ENCODE data around the gene TST. TPM values are rescaled to one million over a fixed set of nuclear protein-coding genes. Genes with fewer than 3 reads are reported as not detected.

The TST gene
- total and polyA plus RNA-seq, 9 of the 15 experiments (the other 6 are each of a cell fraction or from before 2014, with no cell fraction given), result 1.4 to 26.9 (median 12.4) TPM

GRCh38 chr22:36977401-36977861, 41.8 kb downstream of the TST start (continued):
- TF ChIP-seq ZBTB11 (CRISPR knock-in tag; IDR thresholded peaks at IDR 0.05) (no peak), MGA (IDR thresholded peaks at IDR 0.05) (0 out of 2 replicates have a peak, but pooled peaks have one; percentile 10), ATF2 (CRISPR knock-in tag; IDR thresholded peaks at IDR 0.05) (no peak), ZBTB17 (CRISPR knock-in tag; IDR thresholded peaks at IDR 0.05) (peak; percentile 77; the same call in 1 of the 2 replicates), TEAD2 (tag; IDR thresholded peaks at IDR 0.05) (no peak), PBX2 (CRISPR knock-in tag; IDR thresholded peaks at IDR 0.05; ENCODE audit: low read depth) (no peak), PBX2 (tag; conservative IDR thresholded peaks at IDR 0.05; ENCODE audit: low read depth) (no peak)

All from K562 (cell line).